Neural progenitor cell (in vitro differentiated cells): Measurements from ENCODE around the gene NAT9. TPM values are rescaled to one million over a fixed set of nuclear protein-coding genes. Genes with fewer than 3 reads are reported as not detected.

Experiments
- DNase-seq: peaks from one replicate; pipeline ENCODE4 v3.0.0-alpha.2; 2016; ENCODE audit warnings: low spot score
- H2AFZ ChIP-seq: fragments of 200-600 bp; sonication (generic); replicated peaks from 2 replicates; pipeline ENCODE4 v1.6.1; 2016; ENCODE audit warnings: antibody characterized with exemption
- H3F3A ChIP-seq: fragments of 200-600 bp; sonication (generic); 2 replicates; pipeline ENCODE4 v1.6.1; 2016; ENCODE audit warnings: antibody characterized with exemption, low read depth
- H3K27ac ChIP-seq: fragments of 200-600 bp; sonication (generic); 2 replicates; pipeline ENCODE4 v1.5.1; 2016; ENCODE audit warnings: mild to moderate bottlenecking
- H3K27me3 ChIP-seq: fragments of 200-600 bp; sonication (generic); 2 replicates; pipeline ENCODE4 v1.6.1; 2016; ENCODE audit warnings: mild to moderate bottlenecking, moderate library complexity
- H3K36me3 ChIP-seq: fragments of 200-600 bp; sonication (generic); 2 replicates; pipeline ENCODE4 v1.5.1; 2016
- H3K4me1 ChIP-seq: fragments of 200-600 bp; sonication (generic); 2 replicates; pipeline ENCODE4 v1.6.1; 2016; ENCODE audit warnings: mixed run types
- H3K4me2 ChIP-seq: fragments of 200-600 bp; sonication (generic); 2 replicates; pipeline ENCODE4 v1.6.1; 2016
- H3K4me3 ChIP-seq: fragments of 200-600 bp; sonication (generic); 2 replicates; pipeline ENCODE4 v1.5.1; 2016
- H3K79me2 ChIP-seq: fragments of 200-600 bp; sonication (generic); 2 replicates; pipeline ENCODE4 v1.6.1; 2016; ENCODE audit warnings: low read depth
- H3K9ac ChIP-seq: fragments of 200-600 bp; sonication (generic); 2 replicates; pipeline ENCODE4 v1.6.1; 2016
- H3K9me3 ChIP-seq: fragments of 200-600 bp; sonication (generic); 2 replicates; pipeline ENCODE4 v1.5.1; 2016; ENCODE audit warnings: low read depth
- H4K20me1 ChIP-seq: fragments of 200-600 bp; sonication (generic); 2 replicates; pipeline ENCODE4 v1.6.1; 2016; ENCODE audit warnings: low read depth
- H3K27ac Mint-ChIP-seq: 3 replicates; pipeline ENCODE4 v1.8.0; 2021; ENCODE audit warnings: mixed read lengths
- H3K27me3 Mint-ChIP-seq: 2 replicates; pipeline ENCODE4 v1.8.0; 2022; ENCODE audit warnings: low read depth, mild to moderate bottlenecking, inconsistent platforms, moderate library complexity, mixed read lengths; ENCODE audit not compliant: insufficient read depth
- H3K36me3 Mint-ChIP-seq: 3 replicates; pipeline ENCODE4 v1.8.0; 2021; ENCODE audit warnings: mixed read lengths
- H3K4me1 Mint-ChIP-seq: 3 replicates; pipeline ENCODE4 v1.8.0; 2021; ENCODE audit warnings: mixed read lengths
- H3K4me3 Mint-ChIP-seq: 3 replicates; pipeline ENCODE4 v1.8.0; 2021; ENCODE audit warnings: mild to moderate bottlenecking, moderate library complexity, mixed read lengths
- H3K9me3 Mint-ChIP-seq: 3 replicates; pipeline ENCODE4 v1.8.0; 2020; ENCODE audit warnings: mixed read lengths
- CTCF ChIP-seq: fragments of 200-600 bp; sonication (generic); IDR thresholded peaks from 2 replicates; pipeline ENCODE4 v1.5.1; 2017; ENCODE audit warnings: antibody characterized with exemption, mild to moderate bottlenecking
- EZH2 ChIP-seq: fragments of 200-600 bp; sonication (generic); IDR thresholded peaks from 2 replicates; pipeline ENCODE4 v1.6.1; 2017; ENCODE audit warnings: antibody characterized with exemption, mild to moderate bottlenecking, moderate library complexity
- EZH2phosphoT487 ChIP-seq: fragments of 200-600 bp; sonication (generic); IDR thresholded peaks from 2 replicates; pipeline ENCODE4 v1.6.1; 2017; ENCODE audit warnings: antibody characterized with exemption
- total RNA-seq: library from RNA; depleted of rRNA; stranded (reverse); fragments of >200 nt; gene quantifications from 2 replicates; pipeline ENCODE4 v1.2.3, GENCODE V29; 2015; ENCODE audit warnings: low replicate concordance

Gene NAT9
- total RNA-seq, 1 donor from 2014 or later, result 75.3 TPM

DNA sequence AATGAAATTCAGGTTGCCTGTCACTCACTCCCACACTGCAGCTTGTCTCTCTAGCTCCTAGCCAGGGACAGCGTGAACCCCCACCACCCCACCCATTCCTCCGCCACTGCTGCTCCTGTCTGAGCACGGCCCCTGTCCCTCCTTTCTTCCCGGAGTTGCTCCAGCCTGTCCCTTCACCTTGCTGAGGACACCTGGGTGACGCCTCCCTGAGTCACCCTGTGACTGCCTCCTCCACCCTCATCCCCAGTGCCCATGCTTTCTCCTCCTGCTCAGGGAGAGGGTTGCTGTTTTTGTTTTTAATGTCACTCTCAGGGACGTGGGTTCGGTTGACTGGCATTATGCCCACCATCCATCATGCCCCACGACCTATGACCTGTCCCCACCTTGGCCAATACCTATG, 25.8 kb upstream of the NAT9 start:
- no peak for DNase-seq
- H3K27me3 Mint-ChIP-seq, result peaks cover 3% of the 10 kb centered on the region
- H4K20me1 ChIP-seq, result no peaks in the 10 kb centered on the region

DNA sequence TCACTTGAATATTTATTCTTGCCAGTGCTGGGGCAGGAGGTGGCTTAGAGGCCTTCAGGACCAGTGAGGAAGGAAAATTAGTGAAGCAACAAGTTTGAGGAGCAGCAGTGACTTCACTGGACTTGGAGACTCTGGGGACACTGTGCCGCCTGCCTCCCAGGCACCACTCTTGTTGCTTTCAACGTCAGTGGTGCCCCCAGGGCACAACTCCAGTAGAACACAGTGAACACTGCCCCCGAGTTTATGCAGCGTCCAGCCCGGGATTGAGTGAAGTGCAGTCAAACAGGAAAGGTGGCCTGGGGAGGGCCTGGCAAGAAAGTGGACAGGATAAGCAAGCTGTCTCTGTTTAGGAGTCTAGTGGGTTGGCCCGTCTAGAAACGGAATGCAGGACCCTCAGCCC, 24.4 kb upstream of the NAT9 start:
- Histone ChIP-seq H3K36me3 (no peaks in the 10 kb centered on the region), H3F3A (no peaks in the 10 kb centered on the region), H3K4me2 (no peak overlapping the region), H3K27ac (no peak overlapping the region), H4K20me1 (no peaks in the 10 kb centered on the region), H3K79me2 (no peaks in the 10 kb centered on the region), H3K9me3 (no peaks in the 10 kb centered on the region), H3K4me3 (no peak overlapping the region), H3K27me3 (no peaks in the 10 kb centered on the region), H2AFZ (no peak overlapping the region), H3K4me1 (no peaks in the 10 kb centered on the region), H3K9ac (no peak overlapping the region)
- no peak for TF ChIP-seq CTCF
- TF ChIP-seq EZH2phosphoT487, result no peak
- TF ChIP-seq EZH2, result no peak
- Mint-ChIP-seq H3K9me3 (no peaks in the 10 kb centered on the region), H3K27ac (no peak overlapping the region), H3K4me3 (no peak overlapping the region), H3K36me3 (peaks cover 5% of the 10 kb centered on the region), H3K27me3 (peaks cover 3% of the 10 kb centered on the region), H3K4me1 (no peaks in the 10 kb centered on the region)
- no peak for DNase-seq

More for the DNA sequence above, 25.8 kb upstream of the NAT9 start:
- Histone ChIP-seq H3F3A (no peaks in the 10 kb centered on the region), H3K4me3 (no peak overlapping the region), H2AFZ (no peak overlapping the region), H3K9me3 (no peaks in the 10 kb centered on the region), H3K4me2 (no peak overlapping the region), H3K4me1 (no peaks in the 10 kb centered on the region), H3K9ac (no peak overlapping the region), H3K27ac (no peak overlapping the region), H3K27me3 (no peaks in the 10 kb centered on the region), H3K36me3 (no peaks in the 10 kb centered on the region), H3K79me2 (no peaks in the 10 kb centered on the region)
- Mint-ChIP-seq H3K27ac (no peak overlapping the region), H3K4me1 (peaks cover 2% of the 10 kb centered on the region), H3K9me3 (no peaks in the 10 kb centered on the region), H3K4me3 (no peak overlapping the region), H3K36me3 (peaks cover 5% of the 10 kb centered on the region)
- TF ChIP-seq EZH2phosphoT487, result no peak
- no peak for TF ChIP-seq EZH2
- TF ChIP-seq CTCF, result no peak

- Histone ChIP-seq H3K27ac (no peak overlapping the region), H3F3A (no peaks in the 10 kb centered on the region), H4K20me1 (peaks cover 4% of the 10 kb centered on the region), H2AFZ (no peak overlapping the region), H3K4me3 (no peak overlapping the region), H3K36me3 (no peaks in the 10 kb centered on the region), H3K27me3 (no peaks in the 10 kb centered on the region), H3K9ac (no peak overlapping the region), H3K9me3 (no peaks in the 10 kb centered on the region), H3K4me1 (no peaks in the 10 kb centered on the region), H3K79me2 (no peaks in the 10 kb centered on the region), H3K4me2 (no peak overlapping the region)
- DNase-seq, result no peak
- no peak for TF ChIP-seq EZH2
- TF ChIP-seq CTCF, result no peak
- no peak for TF ChIP-seq EZH2phosphoT487
- Mint-ChIP-seq H3K9me3 (no peaks in the 10 kb centered on the region), H3K36me3 (peaks cover 7% of the 10 kb centered on the region), H3K27me3 (peaks cover 3% of the 10 kb centered on the region), H3K27ac (no peak overlapping the region), H3K4me3 (no peak overlapping the region), H3K4me1 (no peaks in the 10 kb centered on the region)
Measured at GRCh38 chr17:74799097-74799496, 23.0 kb upstream of the NAT9 start.
